ENCODE results near the gene CFAP299.
"Not testable (repeated sequence)": the region's sequence is repeated elsewhere in the genome, so short reads cannot be mapped to it uniquely, and the experiment has no call there.

Gene CFAP299

GRCh38 chr4:80732010-80732409, 396.5 kb downstream of the CFAP299 start:
- no peak for DNase-seq

GRCh38 chr4:80740375-80740774, 404.8 kb downstream of the CFAP299 start:
- no peak for DNase-seq

GRCh38 chr4:80749558-80749957, 414.0 kb downstream of the CFAP299 start:
- not testable (repeated sequence) for DNase-seq

- no peak for DNase-seq
These were observed 415.7 kb downstream of the CFAP299 start for GRCh38 chr4:80751200-80751599.

- no peak for DNase-seq
These were observed 432.4 kb downstream of the CFAP299 start for GRCh38 chr4:80767944-80768343.

- DNase-seq: no peak
These were observed 440.6 kb downstream of the CFAP299 start for GRCh38 chr4:80776168-80776567.

GRCh38 chr4:80781431-80781830, 445.9 kb downstream of the CFAP299 start:
- DNase-seq: no peak

GRCh38 chr4:80787306-80787705, 451.8 kb downstream of the CFAP299 start:
- DNase-seq: no peak

GRCh38 chr4:80788798-80789197, 453.3 kb downstream of the CFAP299 start:
- no peak for DNase-seq

- DNase-seq: no peak
These were observed 454.6 kb downstream of the CFAP299 start for GRCh38 chr4:80790152-80790551.

- not testable (repeated sequence) for DNase-seq
These were observed 458.1 kb downstream of the CFAP299 start for GRCh38 chr4:80793660-80794059.

GRCh38 chr4:80798082-80798481, 462.6 kb downstream of the CFAP299 start:
- DNase-seq: no peak

- not testable (repeated sequence) for DNase-seq
These were observed 465.2 kb downstream of the CFAP299 start for GRCh38 chr4:80800719-80801118.

- no peak for DNase-seq
These were observed 467.8 kb downstream of the CFAP299 start for GRCh38 chr4:80803337-80803736.

GRCh38 chr4:80806472-80806871, 470.9 kb downstream of the CFAP299 start:
- DNase-seq: no peak

- DNase-seq: no peak
These were observed 473.7 kb downstream of the CFAP299 start for GRCh38 chr4:80809039-80809729.

GRCh38 chr4:80811406-80811805, 475.9 kb downstream of the CFAP299 start:
- no peak for DNase-seq

GRCh38 chr4:80812145-80812544, 476.6 kb downstream of the CFAP299 start:
- no peak for DNase-seq

- DNase-seq: no peak
These were observed 478.7 kb downstream of the CFAP299 start for GRCh38 chr4:80814266-80814665.

- DNase-seq: no peak
These were observed 496.1 kb downstream of the CFAP299 start for GRCh38 chr4:80831383-80832361.

- DNase-seq: no peak
These were observed 503.8 kb downstream of the CFAP299 start for GRCh38 chr4:80839281-80839680.

GRCh38 chr4:80839792-80840191, 504.3 kb downstream of the CFAP299 start:
- DNase-seq: no peak

GRCh38 chr4:80840396-80840795, 504.9 kb downstream of the CFAP299 start:
- DNase-seq: no peak

All from NCI-H526 (cell line).